HepG2 (cell line): ENCODE results near the gene FAHD1. TPM values are rescaled to one million over a fixed set of nuclear protein-coding genes. Genes with fewer than 3 reads are reported as not detected.

ENCODE experiments used
- AGO2 ChIP-seq: fragments of 200-400 bp; formaldehyde crosslinking; optimal IDR thresholded peaks from 2 replicates; pipeline ENCODE3; 2017; ENCODE audit warnings: mild to moderate bottlenecking, low read depth, low read length, moderate library complexity
- BORCS8-MEF2B ChIP-seq: sonication (generic); formaldehyde crosslinking; IDR thresholded peaks from 2 replicates; pipeline ENCODE4 v1.8.0; 2022; ENCODE audit warnings: mild to moderate bottlenecking, missing genetic modification reagents
- CC2D1A ChIP-seq: sonication (generic); formaldehyde crosslinking; IDR thresholded peaks from 2 replicates; pipeline ENCODE4 v1.8.1; 2023; ENCODE audit warnings: mild to moderate bottlenecking, missing genetic modification reagents
- HIVEP1 ChIP-seq: sonication (generic); formaldehyde crosslinking; IDR thresholded peaks from 2 replicates; pipeline ENCODE4 v1.4.0; 2020; ENCODE audit warnings: mild to moderate bottlenecking, missing genetic modification reagents
- KAT8 ChIP-seq: IDR thresholded peaks from 2 replicates; pipeline ENCODE4 v1.6.1; 2016; ENCODE audit warnings: missing genetic modification reagents, missing compliant biosample characterization
- KMT2B ChIP-seq: IDR thresholded peaks from 2 replicates; pipeline ENCODE4 v1.6.1; 2016; ENCODE audit warnings: missing genetic modification reagents, missing compliant biosample characterization
- MED13 ChIP-seq: sonication (generic); formaldehyde crosslinking; IDR thresholded peaks from 2 replicates; pipeline ENCODE4 v1.5.0; 2020; ENCODE audit warnings: missing genetic modification reagents
- NPAS2 ChIP-seq: sonication (generic); formaldehyde crosslinking; IDR thresholded peaks from 2 replicates; pipeline ENCODE4 v1.8.0; 2022; ENCODE audit warnings: mild to moderate bottlenecking, missing genetic modification reagents, borderline replicate concordance
- STAG1 ChIP-seq: sonication (generic); formaldehyde crosslinking; IDR thresholded peaks from 2 replicates; pipeline ENCODE4 v1.4.0; 2020; ENCODE audit warnings: missing genetic modification reagents
- TOE1 ChIP-seq: sonication (generic); formaldehyde crosslinking; IDR thresholded peaks from 2 replicates; pipeline ENCODE4 v1.4.0; 2020; ENCODE audit warnings: mild to moderate bottlenecking, missing genetic modification reagents
- ZNF17 ChIP-seq: sonication (generic); formaldehyde crosslinking; IDR thresholded peaks from 2 replicates; pipeline ENCODE4 v1.5.0; 2020; ENCODE audit warnings: mild to moderate bottlenecking, missing genetic modification reagents
- ZNF546 ChIP-seq: sonication (generic); formaldehyde crosslinking; conservative IDR thresholded peaks from 2 replicates; pipeline ENCODE4 v1.8.1; 2023; ENCODE audit warnings: mild to moderate bottlenecking, missing genetic modification reagents
- ZNF549 ChIP-seq: sonication (generic); formaldehyde crosslinking; IDR thresholded peaks from 2 replicates; pipeline ENCODE4 v1.5.0; 2020; ENCODE audit warnings: missing genetic modification reagents
- ZNF567 ChIP-seq: sonication (generic); formaldehyde crosslinking; IDR thresholded peaks from 2 replicates; pipeline ENCODE4 v1.8.1; 2023; ENCODE audit warnings: mild to moderate bottlenecking, missing genetic modification reagents, borderline replicate concordance
- ZNF570 ChIP-seq: sonication (generic); formaldehyde crosslinking; IDR thresholded peaks from 2 replicates; pipeline ENCODE4 v1.4.0; 2020; ENCODE audit warnings: mild to moderate bottlenecking, missing genetic modification reagents, borderline replicate concordance
- ZNF619 ChIP-seq: sonication (generic); formaldehyde crosslinking; IDR thresholded peaks from 2 replicates; pipeline ENCODE4 v1.4.0; 2020; ENCODE audit warnings: mild to moderate bottlenecking, missing genetic modification reagents
- ZNF83 ChIP-seq: sonication (generic); formaldehyde crosslinking; IDR thresholded peaks from 2 replicates; pipeline ENCODE4 v1.4.0; 2020; ENCODE audit warnings: missing genetic modification reagents, mild to moderate bottlenecking, borderline replicate concordance
- polyA plus RNA-seq, 8 experiments: library from polyadenylated mRNA; depleted of rRNA in 3 of 8; stranded (reverse) in 7 of 8; unstranded in 1 of 8; fragments of >200 nt; fragmentation: Illumina TruSeq in 4 of 8; extraction: Trizol in 4 of 8; gene quantifications; 2 replicates each; pipeline versions ENCODE4 v1.2.1 to v1.2.3, GENCODE V29; 2011 to 2016; ENCODE audit warnings: low read depth in 4 of 8, missing spikeins in 1 of 8, mixed read lengths in 1 of 8; ENCODE audit not compliant: insufficient read depth in 1 of 8
- total RNA-seq, 5 experiments: library from RNA; depleted of rRNA; stranded (reverse); fragments of >200 nt; fragmentation: Illumina TruSeq; extraction: Trizol; gene quantifications; 2 replicates each; pipeline ENCODE4 v1.2.3, GENCODE V29; 2016; ENCODE audit warnings: low read depth in 1 of 5
- TF ChIP-seq, protein P1 (sequence below): sonication (generic); formaldehyde crosslinking; IDR thresholded peaks from 2 replicates; pipeline ENCODE4 v1.4.0; 2020; ENCODE audit warnings: missing genetic modification reagents
- TF ChIP-seq, protein P2 (sequence below): sonication (generic); formaldehyde crosslinking; IDR thresholded peaks from 2 replicates; pipeline ENCODE4 v1.8.1; 2022; ENCODE audit warnings: mild to moderate bottlenecking, missing genetic modification reagents
- TF ChIP-seq, protein P3 (sequence below): sonication (generic); formaldehyde crosslinking; IDR thresholded peaks from 2 replicates; pipeline ENCODE4 v1.4.0; 2020; ENCODE audit warnings: low read depth, mild to moderate bottlenecking, missing genetic modification reagents
- TF ChIP-seq, protein P4 (sequence below): sonication (generic); formaldehyde crosslinking; IDR thresholded peaks from 2 replicates; pipeline ENCODE4 v1.9.0; 2022; ENCODE audit warnings: missing genetic modification reagents, mild to moderate bottlenecking, borderline replicate concordance

Gene FAHD1
- total and polyA plus RNA-seq, 2 of the 13 experiments (the other 11 are each of a cell fraction or from before 2014, with no cell fraction given) = 39.0 to 45.3 TPM

DNA sequence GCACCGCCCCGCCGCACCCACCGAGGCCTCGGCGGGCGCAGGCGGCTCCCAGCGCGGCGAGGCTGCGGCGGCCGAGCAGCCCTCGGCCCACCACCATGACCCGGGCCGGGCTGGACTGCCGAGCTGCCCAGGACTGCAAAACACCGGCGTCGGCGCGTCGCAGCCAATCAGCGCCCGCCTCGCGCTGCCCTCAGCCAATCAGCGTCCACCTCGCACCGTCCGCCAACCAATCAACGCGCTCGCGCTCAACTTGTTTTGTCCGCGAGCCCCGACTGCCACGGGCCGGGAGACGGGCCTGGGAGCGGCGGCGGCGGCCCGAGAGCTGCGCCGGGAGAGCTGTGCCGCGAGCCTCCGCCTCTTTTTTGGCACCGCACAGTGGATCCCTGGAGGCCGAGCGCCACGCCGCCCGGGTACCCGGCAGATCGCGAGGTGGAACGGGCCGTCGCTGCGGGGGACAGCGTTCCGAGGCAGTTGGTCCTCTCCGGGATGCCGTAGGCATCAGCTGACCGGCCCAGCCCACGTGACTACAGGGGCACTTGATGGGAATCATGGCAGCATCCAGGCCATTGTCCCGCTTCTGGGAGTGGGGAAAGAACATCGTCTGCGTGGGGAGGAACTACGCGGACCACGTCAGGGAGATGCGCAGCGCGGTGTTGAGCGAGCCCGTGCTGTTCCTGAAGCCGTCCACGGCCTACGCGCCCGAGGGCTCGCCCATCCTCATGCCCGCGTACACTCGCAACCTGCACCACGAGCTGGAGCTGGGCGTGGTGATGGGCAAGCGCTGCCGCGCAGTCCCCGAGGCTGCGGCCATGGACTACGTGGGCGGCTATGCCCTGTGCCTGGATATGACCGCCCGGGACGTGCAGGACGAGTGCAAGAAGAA lies at the start of gene FAHD1, which contains the start of gene HAGH (continued):
- TF ChIP-seq HIVEP1 (peak; percentile 79), CC2D1A (CRISPR knock-in tag) (no peak), KMT2B (CRISPR knock-in tag) (peak; percentile 73; the same call in 1 of the 2 replicates), ZNF17 (CRISPR knock-in tag) (no peak), ZNF619 (CRISPR knock-in tag) (no peak), ZNF570 (CRISPR knock-in tag) (no peak), STAG1 (CRISPR knock-in tag) (no peak), MED13 (peak; percentile 81), ZNF567 (CRISPR knock-in tag) (no peak), BORCS8-MEF2B (CRISPR knock-in tag) (peak; percentile 79), AGO2 (peak; percentile 92), KAT8 (peak; percentile 96), ZNF549 (CRISPR knock-in tag) (no peak), ZNF83 (CRISPR knock-in tag) (no peak), TOE1 (CRISPR knock-in tag) (peak; percentile 46; the same call in 1 of the 2 replicates), NPAS2 (CRISPR knock-in tag) (no peak), ZNF546 (no peak)
- TF ChIP-seq, protein P1, sequence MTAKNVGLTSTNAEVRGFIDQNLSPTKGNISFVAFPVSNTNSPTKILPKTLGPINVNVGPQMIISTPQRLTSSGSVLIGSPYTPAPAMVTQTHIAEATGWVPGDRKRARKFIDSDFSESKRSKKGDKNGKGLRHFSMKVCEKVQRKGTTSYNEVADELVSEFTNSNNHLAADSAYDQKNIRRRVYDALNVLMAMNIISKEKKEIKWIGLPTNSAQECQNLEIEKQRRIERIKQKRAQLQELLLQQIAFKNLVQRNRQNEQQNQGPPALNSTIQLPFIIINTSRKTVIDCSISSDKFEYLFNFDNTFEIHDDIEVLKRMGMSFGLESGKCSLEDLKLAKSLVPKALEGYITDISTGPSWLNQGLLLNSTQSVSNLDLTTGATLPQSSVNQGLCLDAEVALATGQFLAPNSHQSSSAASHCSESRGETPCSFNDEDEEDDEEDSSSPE (CRISPR knock-in tag) = peak; percentile 79
- TF ChIP-seq, protein P2, sequence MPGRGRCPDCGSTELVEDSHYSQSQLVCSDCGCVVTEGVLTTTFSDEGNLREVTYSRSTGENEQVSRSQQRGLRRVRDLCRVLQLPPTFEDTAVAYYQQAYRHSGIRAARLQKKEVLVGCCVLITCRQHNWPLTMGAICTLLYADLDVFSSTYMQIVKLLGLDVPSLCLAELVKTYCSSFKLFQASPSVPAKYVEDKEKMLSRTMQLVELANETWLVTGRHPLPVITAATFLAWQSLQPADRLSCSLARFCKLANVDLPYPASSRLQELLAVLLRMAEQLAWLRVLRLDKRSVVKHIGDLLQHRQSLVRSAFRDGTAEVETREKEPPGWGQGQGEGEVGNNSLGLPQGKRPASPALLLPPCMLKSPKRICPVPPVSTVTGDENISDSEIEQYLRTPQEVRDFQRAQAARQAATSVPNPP = peak; percentile 67; the same call in 1 of the 2 replicates
- TF ChIP-seq, protein P3, sequence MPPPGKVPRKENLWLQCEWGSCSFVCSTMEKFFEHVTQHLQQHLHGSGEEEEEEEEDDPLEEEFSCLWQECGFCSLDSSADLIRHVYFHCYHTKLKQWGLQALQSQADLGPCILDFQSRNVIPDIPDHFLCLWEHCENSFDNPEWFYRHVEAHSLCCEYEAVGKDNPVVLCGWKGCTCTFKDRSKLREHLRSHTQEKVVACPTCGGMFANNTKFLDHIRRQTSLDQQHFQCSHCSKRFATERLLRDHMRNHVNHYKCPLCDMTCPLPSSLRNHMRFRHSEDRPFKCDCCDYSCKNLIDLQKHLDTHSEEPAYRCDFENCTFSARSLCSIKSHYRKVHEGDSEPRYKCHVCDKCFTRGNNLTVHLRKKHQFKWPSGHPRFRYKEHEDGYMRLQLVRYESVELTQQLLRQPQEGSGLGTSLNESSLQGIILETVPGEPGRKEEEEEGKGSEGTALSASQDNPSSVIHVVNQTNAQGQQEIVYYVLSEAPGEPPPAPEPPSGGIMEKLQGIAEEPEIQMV (CRISPR knock-in tag) = peak; percentile 82; the same call in 1 of the 2 replicates
- TF ChIP-seq, protein P4, sequence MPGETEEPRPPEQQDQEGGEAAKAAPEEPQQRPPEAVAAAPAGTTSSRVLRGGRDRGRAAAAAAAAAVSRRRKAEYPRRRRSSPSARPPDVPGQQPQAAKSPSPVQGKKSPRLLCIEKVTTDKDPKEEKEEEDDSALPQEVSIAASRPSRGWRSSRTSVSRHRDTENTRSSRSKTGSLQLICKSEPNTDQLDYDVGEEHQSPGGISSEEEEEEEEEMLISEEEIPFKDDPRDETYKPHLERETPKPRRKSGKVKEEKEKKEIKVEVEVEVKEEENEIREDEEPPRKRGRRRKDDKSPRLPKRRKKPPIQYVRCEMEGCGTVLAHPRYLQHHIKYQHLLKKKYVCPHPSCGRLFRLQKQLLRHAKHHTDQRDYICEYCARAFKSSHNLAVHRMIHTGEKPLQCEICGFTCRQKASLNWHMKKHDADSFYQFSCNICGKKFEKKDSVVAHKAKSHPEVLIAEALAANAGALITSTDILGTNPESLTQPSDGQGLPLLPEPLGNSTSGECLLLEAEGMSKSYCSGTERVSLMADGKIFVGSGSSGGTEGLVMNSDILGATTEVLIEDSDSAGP (CRISPR knock-in tag) = peak; percentile 92
